Measurements from ENCODE around the gene STX18. TPM values are rescaled to one million over a fixed set of nuclear protein-coding genes. Genes with fewer than 3 reads are reported as not detected.
"Not testable (repeated sequence)": the region's sequence is repeated elsewhere in the genome, so short reads cannot be mapped to it uniquely, and the experiment has no call there.

The STX18 gene
- total RNA-seq, 1 donor from 2014 or later, result 17.0 TPM

DNA sequence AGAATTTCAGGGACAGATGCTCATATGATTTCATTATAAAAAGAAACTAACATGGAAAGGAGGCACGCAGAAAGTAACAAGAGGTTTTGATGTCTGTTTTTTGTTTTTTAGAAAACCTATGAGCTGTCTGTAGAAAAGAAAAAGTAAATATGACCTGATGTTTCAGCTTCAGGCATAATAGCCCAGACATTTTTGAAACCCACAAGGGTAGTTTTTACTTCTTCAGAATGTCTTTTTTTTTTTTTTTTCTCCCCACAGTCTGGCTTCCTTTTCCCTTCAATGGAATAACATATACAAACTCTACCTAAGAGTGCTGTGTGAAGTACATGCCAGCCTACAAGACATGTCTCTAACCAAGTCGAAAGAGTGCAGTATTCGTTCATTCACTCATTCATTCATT is 18.3 kb upstream of the STX18 start:
- intact Hi-C loops (cut with DNase I), result no loop called here
- no peak for DNase-seq (ENCODE audit: missing footprints)

DNA sequence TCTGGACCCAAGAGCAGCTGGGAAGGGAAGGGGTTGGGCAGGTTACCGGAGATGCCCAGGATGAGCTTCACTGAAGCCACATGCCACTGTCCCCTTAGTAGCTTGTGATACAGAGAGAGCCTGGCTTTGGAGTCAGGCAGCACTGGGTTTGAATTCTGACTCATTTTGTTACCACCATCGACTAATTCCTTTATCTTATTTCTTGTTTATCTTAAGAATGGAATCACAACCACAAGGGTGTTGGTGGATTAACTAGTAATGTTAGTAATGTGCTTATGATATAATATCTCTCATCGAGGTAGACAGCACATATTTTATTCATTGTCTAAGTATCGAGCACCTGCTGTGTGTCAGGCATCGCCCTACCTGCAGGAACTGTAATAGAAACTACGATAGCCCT is 17.7 kb upstream of the STX18 start:
- no peak for ATAC-seq
- intact Hi-C loops (cut with DNase I), result no loop called here
- DNase-seq (ENCODE audit: missing footprints), result no peak

More for the DNA sequence above, 18.3 kb upstream of the STX18 start:
- no peak for ATAC-seq

DNA sequence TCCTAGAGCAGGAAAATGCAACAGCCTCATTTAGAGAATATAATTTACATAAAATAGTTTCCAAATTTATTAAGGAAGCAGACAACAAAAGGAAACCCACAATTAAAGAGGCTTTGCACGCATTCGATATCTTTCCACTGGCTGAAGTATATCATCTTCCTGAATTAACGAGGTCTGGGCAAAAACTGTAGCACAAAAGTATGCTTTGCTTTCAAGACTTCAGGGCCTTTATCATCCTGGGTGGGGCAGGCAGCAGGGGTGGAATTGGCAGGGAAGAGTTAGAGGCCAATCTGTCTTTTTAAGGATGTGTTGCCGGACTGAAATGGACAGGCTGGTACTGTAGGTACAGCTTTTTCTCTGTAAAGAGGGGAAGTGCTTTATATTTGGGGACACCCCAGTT is 17.0 kb upstream of the STX18 start:
- no peak for DNase-seq (ENCODE audit: missing footprints)
- ATAC-seq, result no peak
- intact Hi-C loops (cut with DNase I), result no loop called here

DNA sequence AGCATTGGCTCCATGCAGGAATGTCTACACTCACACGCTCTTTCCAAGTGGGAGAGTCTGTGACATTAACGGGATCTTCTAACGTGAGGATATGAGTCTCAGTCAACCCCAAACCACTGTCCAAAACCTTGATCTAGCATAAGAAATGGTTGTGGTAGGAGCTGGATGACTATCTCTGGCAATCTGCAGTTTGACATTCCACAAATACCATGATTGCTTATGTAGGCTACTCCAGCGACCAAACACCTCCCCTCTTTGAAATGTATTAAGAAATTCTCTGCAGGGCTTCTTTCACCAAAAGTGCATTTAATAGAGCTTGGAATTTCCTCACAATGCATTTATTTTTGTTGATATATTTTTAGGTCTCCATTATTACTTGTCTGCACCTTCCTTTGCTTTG is 14.1 kb upstream of the STX18 start:
- intact Hi-C loops (cut with DNase I), result no loop called here
- ATAC-seq, result no peak
- DNase-seq (ENCODE audit: missing footprints), result no peak

DNA sequence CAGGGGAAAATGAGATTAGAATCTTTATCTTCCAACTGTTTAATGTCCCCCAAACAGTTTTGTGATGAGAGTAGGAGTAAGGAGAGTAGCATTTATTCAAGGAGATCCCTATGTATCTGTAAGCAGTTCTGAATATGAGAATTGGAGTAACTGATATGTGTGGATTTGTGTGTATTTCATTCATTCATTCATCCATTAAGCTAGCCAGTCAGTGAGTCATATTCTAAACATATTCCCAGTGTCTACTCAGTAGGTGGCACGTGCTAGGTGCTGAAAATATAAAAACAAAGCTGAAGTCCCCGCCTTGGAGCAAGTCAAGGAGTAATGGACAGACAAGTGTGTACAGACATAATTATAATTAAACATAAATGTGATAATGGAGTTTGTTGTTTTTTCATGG is 12.4 kb upstream of the STX18 start:
- no peak for ATAC-seq
- no peak for DNase-seq (ENCODE audit: missing footprints)
- intact Hi-C loops (cut with DNase I), result no loop called here

DNA sequence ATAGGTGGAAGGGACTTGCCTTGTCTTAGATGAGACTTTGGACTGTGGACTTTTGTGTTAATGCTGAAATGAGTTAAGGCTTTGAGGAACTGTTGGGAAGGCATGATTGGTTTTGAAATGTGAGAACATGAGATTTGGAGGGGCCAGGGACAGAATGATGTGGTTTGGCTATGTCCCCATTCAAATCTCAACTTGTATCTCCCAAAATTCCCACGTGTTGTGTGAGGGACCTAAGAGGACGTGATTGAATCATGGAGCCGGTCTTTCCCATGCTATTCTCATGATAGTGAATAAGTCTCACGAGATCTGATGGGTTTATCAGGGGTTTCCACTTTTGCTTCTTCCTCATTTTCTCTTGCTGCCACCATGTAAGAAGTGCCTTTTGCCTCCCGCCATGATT is 10.2 kb upstream of the STX18 start:
- intact Hi-C loops (cut with DNase I); ATAC-seq; DNase-seq (ENCODE audit: missing footprints): not testable (repeated sequence)

DNA sequence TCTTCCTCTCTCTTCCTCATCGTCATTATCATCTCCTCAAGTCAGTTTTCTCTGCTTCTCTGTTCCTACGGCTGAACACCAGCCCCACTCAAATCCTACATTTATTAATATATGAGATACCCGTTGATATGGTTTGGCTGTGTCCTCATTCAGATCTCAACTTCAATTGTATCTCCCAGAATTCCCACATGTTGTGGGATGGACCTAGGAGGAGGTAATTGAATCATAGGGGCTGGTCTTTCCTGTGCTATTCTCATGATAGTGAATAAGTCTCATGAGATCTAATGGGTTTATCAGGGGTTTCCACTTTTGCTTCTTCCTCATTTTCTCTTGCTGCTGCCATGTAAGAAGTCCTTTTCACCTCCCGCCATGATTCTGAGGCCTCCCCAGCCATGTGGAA is 8.3 kb upstream of the STX18 start:
- intact Hi-C loops (cut with DNase I); ATAC-seq; DNase-seq (ENCODE audit: missing footprints): not testable (repeated sequence)

DNA sequence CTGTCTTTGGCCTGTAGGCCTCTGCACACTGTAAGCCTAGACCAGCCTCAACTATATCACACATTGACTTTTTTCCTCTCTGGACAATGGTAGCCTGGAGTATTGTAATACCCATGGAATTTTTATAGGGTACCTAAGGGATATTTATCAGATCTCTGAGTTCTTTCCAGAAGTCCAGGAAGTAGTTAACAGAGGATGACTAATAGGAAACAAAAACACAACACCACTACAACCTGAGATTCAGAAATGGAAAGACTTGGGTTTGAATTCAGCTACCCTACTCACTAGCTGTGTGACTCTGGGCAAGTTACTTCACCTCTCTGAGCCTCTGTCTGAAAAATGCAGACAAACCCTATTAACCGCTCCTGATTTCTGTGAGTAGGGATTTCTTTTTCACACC is 7.7 kb upstream of the STX18 start:
- intact Hi-C loops (cut with DNase I), result no loop called here
- ATAC-seq (no peak), DNase-seq (ENCODE audit: missing footprints) (no peak)

DNA sequence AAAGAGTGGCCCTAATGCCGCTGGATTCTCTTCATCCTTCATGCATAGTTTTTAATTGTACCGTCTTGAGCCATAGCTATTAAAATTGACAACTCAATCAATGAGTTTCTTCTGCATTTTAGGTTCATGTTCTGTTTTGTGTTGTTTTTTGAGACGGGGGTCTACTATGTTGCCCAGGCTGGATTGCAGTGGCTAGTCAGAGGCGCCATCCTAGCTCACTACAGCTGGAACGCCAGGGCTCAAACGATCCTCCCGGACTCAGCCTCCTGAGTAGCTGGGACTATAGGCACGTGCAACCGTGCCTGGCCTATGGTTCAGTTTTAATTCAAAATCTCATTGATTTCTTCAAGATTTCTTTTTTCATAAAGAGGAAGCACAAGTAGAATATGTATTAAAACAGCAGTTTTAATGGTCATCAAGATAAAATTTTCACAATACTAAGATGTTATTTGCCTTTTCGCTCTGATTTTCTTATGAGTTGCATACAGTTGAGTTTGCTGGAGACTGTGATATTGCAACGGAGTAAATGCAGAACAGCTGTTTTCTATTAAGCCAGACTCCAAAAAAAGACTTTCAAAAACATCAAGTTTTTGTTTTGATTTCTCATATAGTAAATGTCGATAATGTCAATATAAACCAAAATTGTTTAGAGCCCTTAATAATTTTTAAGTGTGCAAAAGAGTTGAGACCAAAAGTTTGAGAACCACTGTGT is 1.1 kb upstream of the STX18 start:
- no peak for ATAC-seq
- intact Hi-C loops (cut with DNase I), result no loop called here
- no peak for DNase-seq (ENCODE audit: missing footprints)

DNA sequence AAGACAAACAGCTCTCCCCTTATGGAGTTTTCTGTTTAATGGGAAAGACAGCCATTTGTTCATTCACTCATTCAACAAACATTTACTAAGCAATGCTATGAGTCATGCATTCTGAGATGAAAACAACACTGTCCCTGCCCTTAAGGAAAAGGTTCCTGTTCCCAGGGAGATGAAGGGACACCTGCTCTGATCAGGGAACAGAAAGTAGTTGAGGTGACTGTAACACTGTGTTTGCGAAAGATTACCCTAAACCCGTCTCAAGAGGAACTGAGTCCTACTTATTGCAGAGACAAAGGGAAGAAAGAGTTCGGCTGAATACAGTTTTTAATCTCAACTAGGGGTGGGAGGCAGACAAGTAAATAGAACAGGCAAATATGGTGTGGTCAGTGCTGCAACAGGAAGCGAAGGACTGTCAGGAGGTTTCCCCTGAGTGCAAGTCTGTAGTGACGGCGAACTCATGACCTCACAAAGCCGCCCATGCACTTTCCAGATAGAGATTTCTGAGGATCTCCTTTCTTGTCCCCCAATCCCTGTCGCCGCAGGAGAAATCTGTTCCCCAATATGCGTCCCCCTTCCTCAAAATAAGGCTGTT is 712 bp downstream of the STX18 start:
- ATAC-seq, result peak; percentile 27
- DNase-seq (ENCODE audit: missing footprints), result no peak
- intact Hi-C loops (cut with DNase I), result no loop called here

DNA sequence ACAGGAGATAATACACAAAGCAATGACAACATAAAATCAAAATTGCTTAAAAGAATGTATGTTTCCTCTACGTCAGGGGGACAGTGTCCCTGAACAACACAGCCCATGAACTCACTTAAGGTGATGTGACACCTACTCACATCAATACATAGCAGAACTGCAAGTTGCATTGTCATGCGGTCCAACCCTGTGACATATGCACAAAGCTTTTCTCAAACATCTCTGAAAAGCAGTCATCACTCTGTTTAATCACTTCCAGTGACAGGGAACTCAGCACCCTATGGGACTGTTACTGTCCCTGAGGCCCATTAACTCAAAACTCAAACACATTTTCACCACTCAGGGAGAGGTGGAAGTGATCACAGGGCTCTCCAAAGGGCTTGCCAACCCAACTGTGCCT is 2.4 kb downstream of the STX18 start:
- DNase-seq (ENCODE audit: missing footprints), result no peak
- intact Hi-C loops (cut with DNase I), result no loop called here
- ATAC-seq, result no peak

DNA sequence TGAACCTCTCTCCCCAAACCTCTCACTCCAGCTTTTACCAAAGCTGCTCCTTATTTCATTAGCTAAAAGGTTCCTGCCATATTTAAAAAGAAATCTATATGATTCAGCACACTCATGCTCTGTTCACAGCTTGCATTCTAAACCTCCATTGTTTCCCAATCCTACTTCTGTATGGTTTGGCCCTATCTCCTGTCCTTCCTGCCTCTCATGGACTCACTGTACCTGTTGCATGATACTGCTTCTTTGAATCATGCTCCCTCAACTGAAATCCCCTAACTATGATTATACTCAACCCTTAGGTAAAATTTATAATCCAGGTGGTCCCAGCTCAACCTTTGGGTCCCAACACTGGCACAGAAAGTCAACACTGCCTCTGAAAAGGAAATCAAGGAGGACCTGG is 6.3 kb downstream of the STX18 start:
- ATAC-seq, result no peak
- intact Hi-C loops (cut with DNase I), result no loop called here

DNA sequence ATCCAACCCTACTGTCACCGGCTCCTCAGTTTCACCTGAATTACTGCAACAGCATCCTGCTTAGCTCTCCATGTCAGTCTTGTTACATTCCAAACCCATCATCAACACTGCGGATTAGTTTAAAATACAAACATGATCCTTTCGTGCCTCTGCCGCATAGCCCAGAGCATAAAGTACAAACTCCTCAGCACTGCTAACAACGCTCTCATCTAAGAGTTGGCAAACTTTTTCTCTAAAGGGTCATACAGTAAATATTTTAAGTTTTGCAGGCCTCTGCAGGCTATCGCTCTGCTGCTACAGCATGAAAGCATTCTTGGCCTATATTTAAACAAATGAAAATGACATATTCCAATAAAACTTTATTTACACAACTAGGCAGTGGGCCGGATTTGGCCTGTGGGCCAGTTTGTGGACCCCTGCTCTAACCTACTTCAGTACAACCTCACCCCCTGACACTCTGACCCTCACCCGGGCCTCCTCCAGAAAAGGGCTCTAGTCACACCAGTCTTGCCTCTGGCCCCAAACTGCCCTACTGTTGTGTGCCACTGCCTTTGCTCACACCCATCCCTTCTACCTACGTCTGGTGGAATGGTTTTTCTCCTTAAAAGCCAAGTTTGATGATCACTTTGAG is 7.2 kb downstream of the STX18 start:
- intact Hi-C loops (cut with DNase I), result no loop called here
- ATAC-seq, result no peak
- no peak for DNase-seq (ENCODE audit: missing footprints)

More for the DNA sequence above, 6.3 kb downstream of the STX18 start:
- no peak for DNase-seq (ENCODE audit: missing footprints)

DNA sequence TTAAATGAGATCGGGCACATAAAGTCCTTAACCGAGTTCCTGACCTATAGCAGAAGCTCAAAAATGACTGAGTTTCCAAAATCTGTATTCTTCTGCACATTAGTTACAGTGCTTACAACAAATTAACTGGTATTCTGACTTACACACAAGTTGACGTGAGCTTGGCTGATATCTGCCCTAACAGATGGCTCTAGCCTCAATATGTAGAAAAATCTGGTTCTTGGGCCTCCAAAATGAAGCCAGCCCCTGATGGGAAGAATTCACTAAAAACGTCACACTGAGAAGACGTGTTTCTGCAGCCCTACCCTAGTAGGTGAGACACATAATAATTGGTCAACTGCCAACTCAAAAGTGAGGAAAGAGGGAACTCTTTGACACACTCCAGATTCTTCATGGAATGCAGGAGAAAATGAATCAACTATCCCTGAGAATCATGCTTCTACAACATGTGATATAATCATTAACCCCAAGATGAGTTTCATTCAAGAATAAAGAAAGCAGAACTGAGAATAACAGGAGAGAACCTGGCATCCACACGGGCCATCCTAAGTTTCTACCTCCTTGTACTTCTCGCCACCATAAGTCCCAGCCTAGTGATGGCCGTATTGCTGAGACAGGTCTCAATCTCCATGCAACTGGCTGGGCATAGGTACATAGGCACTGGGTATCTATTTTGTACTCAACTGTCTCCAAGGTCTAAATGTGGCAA is 8.2 kb downstream of the STX18 start:
- DNase-seq (ENCODE audit: missing footprints), result no peak
- intact Hi-C loops (cut with DNase I), result no loop called here
- no peak for ATAC-seq

DNA sequence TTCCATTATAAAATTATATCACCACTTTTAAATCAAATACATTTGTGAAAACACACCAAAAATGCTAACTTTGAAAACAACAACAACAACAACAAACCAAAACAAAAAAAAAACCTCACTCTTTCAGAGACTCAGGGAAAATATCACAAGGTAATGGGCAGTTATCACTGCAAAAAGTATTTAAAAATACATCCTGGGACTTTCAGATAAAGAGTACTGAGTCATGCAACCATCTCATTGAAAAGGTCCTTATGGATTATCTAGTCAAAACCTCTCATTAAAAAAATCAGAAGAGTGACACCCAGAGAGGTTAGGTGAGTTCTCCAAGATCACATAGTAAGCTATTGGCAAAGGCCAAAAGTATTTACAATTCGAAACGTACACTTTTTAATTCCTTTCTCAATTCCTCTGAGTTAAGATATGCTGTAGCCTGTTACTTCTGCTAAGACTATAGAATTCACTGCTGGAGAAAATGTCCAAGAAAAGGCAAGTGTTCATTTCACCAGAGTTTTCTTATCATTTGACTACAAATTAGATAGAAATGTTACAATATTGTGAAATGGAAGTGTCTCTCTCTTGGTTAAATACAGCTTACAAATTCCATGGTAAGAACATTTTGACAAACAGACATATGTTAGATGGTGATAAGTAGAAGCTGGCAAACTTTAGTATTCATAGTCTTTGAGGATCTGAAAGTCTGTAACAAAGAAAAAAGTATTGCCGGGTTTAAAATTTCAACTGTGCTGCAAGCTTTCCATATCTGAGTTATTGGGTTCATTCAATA is 9.3 kb downstream of the STX18 start:
- intact Hi-C loops (cut with DNase I), result no loop called here
- ATAC-seq, result no peak

DNA sequence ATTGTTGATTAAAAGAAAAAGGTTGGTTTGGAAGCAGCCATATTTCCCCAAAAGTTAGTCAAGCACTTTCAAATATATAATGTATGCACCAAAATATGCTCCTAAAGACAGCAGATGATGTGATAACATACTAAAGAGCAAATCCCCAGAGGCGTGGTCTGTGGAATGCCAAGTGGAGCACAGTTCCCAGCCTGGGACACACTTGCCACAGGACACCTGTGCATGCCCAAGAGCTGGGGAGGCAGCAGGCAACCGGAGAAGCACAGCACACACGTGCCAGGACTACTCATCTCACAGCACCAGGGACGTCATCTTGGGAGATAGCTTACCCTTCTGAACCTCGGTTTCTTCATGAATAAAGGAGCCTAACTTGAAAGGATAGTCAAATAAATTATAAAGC is 12.5 kb downstream of the STX18 start:
- DNase-seq (ENCODE audit: missing footprints) (no peak), ATAC-seq (no peak)
- intact Hi-C loops (cut with DNase I), result no loop called here

More for the DNA sequence above, 9.3 kb downstream of the STX18 start:
- DNase-seq (ENCODE audit: missing footprints), result no peak

DNA sequence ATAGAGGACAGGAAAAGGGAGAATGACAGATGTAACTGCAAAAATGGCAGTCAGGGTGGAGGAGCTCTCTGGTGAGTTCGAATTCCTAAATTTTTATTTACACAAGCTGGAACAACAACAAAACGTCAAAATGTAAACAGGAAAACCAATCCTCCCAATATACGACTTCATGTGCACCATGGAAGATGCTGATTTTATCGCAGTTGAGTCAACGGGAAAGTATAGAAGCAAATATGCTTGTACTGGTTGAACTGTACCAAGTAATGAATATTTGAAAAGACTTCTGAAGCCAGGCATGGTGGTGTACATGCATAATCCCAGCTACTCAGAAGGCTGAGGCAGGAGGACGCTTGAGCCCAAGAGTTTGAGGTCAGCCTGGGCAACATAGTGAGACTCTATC is 15.4 kb downstream of the STX18 start:
- no peak for DNase-seq (ENCODE audit: missing footprints)
- no peak for ATAC-seq
- intact Hi-C loops (cut with DNase I), result no loop called here

DNA sequence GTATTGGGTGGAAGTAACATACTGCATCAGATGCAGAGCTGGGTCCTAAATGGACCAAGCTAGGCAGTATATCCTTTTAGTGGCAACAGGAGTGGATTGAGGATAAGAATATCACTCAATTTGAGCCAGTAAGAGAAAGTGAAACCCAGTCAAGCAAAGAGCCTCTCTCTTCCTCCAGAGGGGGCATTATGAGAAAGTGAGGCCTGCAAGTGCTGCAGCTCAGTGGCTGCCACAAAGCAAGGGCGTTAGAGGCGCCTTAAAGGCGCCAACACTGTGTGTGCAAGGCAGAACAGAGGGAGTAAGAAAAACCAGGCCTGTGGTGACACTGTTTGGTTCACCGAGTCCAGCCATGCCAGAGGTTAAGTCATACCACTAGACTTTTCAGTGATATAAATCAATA is 17.5 kb downstream of the STX18 start:
- intact Hi-C loops (cut with DNase I), result no loop called here
- no peak for DNase-seq (ENCODE audit: missing footprints)
- no peak for ATAC-seq

DNA sequence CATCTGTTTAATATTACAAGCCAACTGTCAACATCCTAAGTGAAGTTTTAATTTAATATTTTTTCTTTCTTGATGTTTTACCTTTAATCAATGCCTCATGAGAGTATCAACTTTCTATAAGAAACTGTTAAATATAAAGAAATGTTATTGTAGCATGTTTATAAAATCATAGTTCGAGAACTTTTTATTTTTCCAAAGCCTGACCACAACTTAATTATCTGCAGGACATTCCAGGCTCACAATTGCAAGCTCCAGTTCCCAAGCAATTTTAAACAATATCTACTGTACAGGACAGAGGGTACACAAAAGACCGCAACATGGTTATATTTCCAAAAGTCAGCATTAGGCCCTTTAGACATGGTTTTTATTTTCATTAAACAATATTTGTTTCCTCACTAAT is 20.1 kb downstream of the STX18 start:
- no peak for DNase-seq (ENCODE audit: missing footprints)
- ATAC-seq, result no peak
- intact Hi-C loops (cut with DNase I), result no loop called here

Measured in Right ventricle myocardium inferior (tissue), 1 donor.